NB4 (cell line): Measurements from ENCODE around the gene ZNF148.

Source experiments
- DNase-seq: peaks from one replicate; pipeline ENCODE4 v3.0.0; 2010; ENCODE audit warnings: low read depth
- H3K4me3 ChIP-seq: one replicate; pipeline ENCODE4 v1.5.1; 2011; ENCODE audit warnings: mild to moderate bottlenecking, low read depth, low read length, moderate library complexity
- MYC ChIP-seq: IDR thresholded peaks from 2 replicates; pipeline ENCODE4 v1.6.1; 2011; ENCODE audit warnings: low read depth, low read length
- POLR2A ChIP-seq: IDR thresholded peaks from 2 replicates; pipeline ENCODE4 v1.6.1; 2011; ENCODE audit warnings: mild to moderate bottlenecking; ENCODE audit not compliant: insufficient read length; ENCODE audit errors: extremely low read depth
- TF ChIP-seq, protein P1 (sequence below): IDR thresholded peaks from one replicate; pipeline ENCODE4 v1.5.1; 2012; ENCODE audit warnings: low read depth, low read length
- TF ChIP-seq, protein P2 (sequence below): IDR thresholded peaks from 2 replicates; pipeline ENCODE4 v1.6.1; 2011; ENCODE audit warnings: low read depth, low read length

Gene ZNF148

DNA sequence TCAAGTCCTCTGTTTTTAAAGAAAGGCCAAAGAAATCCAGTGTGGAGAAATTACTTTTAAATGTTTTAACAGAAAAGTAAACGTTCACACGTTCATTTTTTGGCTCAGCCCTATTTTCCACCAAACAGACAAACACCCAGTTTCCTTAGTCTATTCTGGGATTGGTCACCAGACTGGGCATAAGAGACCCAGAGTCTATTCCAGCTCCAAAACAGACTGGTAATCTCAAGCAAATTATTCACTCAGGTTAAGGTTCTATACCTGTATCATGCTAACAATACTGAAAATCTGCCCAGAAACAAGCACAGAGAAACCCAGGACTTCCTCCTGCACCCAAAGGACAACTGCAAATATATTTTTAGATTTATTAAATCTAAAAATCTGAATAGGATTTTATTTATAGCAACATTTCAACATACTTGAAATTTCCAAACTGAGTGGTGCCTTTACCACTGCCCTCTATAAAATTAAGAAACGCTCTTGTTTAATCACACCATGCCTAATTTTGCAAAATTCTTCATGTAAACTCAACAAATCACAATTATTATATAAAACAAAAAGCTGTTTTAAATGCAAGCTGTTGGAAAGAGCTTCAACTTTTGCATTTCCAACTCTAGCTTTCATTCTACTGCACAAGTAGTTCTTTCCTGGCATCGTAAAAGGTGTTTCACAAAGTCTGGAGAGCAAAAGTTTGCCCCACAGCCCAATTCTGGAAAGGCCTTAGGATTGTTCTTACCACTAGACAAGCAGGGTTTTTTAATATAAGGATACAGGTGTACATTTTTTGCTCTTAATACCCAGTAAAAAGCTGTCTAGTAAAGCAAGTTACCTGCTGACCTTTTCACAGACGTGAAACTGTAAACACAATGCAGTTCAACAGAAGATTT, 18.7 kb downstream of the ZNF148 start:
- DNase-seq = no peak
- H3K4me3 ChIP-seq = peak overlapping the region; percentile 77
- TF ChIP-seq, protein P1, sequence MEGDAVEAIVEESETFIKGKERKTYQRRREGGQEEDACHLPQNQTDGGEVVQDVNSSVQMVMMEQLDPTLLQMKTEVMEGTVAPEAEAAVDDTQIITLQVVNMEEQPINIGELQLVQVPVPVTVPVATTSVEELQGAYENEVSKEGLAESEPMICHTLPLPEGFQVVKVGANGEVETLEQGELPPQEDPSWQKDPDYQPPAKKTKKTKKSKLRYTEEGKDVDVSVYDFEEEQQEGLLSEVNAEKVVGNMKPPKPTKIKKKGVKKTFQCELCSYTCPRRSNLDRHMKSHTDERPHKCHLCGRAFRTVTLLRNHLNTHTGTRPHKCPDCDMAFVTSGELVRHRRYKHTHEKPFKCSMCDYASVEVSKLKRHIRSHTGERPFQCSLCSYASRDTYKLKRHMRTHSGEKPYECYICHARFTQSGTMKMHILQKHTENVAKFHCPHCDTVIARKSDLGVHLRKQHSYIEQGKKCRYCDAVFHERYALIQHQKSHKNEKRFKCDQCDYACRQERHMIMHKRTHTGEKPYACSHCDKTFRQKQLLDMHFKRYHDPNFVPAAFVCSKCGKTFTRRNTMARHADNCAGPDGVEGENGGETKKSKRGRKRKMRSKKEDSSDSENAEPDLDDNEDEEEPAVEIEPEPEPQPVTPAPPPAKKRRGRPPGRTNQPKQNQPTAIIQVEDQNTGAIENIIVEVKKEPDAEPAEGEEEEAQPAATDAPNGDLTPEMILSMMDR = no peak
- TF ChIP-seq, protein P2, sequence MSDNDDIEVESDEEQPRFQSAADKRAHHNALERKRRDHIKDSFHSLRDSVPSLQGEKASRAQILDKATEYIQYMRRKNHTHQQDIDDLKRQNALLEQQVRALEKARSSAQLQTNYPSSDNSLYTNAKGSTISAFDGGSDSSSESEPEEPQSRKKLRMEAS = no peak
- TF ChIP-seq MYC = no peak
- no peak for TF ChIP-seq POLR2A

DNA sequence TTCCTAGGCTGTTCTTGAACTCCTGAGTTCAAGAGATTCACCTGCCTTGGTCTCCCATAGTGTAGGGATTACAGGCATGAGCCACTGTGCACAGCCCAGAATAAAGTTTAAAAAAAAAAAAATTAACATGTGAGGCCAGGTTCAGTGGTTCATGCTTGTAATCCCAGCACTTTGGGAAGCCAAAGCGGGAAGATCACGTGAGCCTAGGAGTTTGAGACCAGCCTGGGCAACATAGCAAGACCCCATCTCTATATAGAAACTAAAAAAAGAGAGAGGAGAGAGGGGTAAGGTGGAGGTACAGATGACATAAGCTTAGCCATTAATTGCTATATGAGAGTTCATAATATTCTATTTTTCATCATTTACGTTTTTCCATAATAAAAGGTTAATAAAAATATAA, 21.5 kb downstream of the ZNF148 start:
- no peak for DNase-seq
- TF ChIP-seq POLR2A = no peak
- no peak for TF ChIP-seq MYC
- TF ChIP-seq, protein P1 = no peak
- TF ChIP-seq, protein P2 = no peak
- no peak overlapping the region for H3K4me3 ChIP-seq

DNA sequence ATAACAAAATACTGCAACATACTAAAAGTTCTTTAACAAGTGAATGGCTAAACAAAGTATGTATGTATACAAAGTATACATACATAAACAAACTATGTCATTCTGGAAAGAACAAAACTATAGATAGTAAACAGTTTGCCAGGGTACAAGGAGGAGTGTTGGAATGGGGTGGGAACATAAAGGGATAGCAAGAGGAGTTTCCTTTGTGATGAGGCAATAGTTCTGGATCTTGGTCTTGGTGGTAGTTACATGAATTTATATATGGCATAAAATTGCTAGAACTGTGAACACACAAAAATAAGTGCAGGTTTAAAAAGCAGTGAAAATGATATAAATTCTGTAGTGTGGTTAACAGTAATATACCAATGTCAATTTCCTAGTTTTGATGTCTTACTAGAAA, 22.0 kb downstream of the ZNF148 start:
- no peak overlapping the region for H3K4me3 ChIP-seq
- TF ChIP-seq POLR2A (no peak), MYC (no peak)
- TF ChIP-seq, protein P1 = no peak
- TF ChIP-seq, protein P2 = no peak
- DNase-seq = no peak

DNA sequence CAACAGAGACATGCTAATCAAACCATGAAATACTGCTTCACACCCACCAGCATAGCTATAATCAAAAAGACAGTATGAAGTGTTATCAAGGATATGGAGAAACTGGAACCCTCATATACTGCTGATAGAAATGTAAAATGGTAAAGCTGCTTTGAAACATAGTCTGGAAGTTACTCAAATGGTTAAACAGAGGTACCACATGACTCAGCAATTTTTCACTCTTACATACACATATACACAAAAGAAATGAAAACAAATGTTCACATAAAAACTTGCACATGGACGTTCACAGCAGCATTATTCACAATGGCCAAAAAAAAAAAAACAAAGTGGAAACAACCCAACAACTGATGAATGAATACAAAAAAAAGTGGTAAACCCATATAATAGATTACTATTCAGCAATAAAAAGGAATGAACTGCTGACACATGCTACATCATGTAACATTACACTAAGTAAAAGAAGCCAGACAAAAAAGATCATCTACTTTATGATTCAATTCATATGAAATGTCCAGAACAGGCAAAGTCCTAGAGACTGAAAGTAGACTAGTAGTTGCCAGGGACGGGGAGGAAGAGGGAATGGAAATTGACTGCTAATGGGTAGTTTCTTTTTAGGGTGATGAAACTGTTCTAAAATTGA, 23.2 kb downstream of the ZNF148 start:
- TF ChIP-seq POLR2A = no peak
- TF ChIP-seq, protein P1 = no peak
- TF ChIP-seq MYC = no peak
- TF ChIP-seq, protein P2 = no peak
- H3K4me3 ChIP-seq = no peak overlapping the region
- DNase-seq = peak; percentile 41

DNA sequence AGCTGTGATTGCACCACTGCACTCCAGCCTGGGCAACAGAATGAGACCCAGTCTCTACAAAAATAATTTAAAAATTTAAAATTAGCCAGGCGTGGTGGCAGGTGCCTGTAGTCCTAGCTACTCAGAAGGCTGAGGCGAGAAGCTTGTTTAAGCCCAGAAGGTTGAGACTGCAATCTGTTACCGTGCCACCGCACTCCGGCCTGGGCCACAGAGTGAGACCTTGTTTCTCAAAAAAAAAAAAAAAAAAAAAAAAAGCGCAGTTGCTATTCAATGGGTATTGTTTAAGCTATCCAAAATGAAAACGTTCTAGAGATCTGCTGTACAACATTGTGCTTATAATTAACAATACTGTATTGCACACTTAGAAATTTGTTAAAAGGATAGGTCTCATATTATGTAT, 24.0 kb downstream of the ZNF148 start:
- no peak overlapping the region for H3K4me3 ChIP-seq
- no peak for TF ChIP-seq POLR2A
- TF ChIP-seq, protein P2 = no peak
- TF ChIP-seq, protein P1 = no peak
- no peak for DNase-seq
